GM23338 (cell line): ENCODE data around the gene CFAP70. TPM values are rescaled to one million over a fixed set of nuclear protein-coding genes. Genes with fewer than 3 reads are reported as not detected.
A peak's percentile ranks its signal among the peaks of the same experiment; 100 is the strongest.

Experiments
- ATAC-seq: fragments of 200-7000 bp; cut with Tn5 transposase; 3 replicates; pipeline ENCODE4 v1.9.1; 2020
- DNase-seq: peaks from one replicate; pipeline ENCODE4 v3.0.0-alpha.2; 2015; ENCODE audit warnings: low spot score
- H2AFZ ChIP-seq: fragments of 200-600 bp; sonication (generic); 2 replicates; pipeline ENCODE4 v1.8.0; 2016; ENCODE audit warnings: antibody characterized with exemption, mild to moderate bottlenecking, moderate library complexity
- H3F3A ChIP-seq: fragments of 200-600 bp; sonication (generic); replicated peaks from 2 replicates; pipeline ENCODE4 v1.8.0; 2017; ENCODE audit warnings: antibody characterized with exemption, mixed run types, low read depth
- H3K27ac ChIP-seq: fragments of 200-600 bp; sonication (generic); 2 replicates; pipeline ENCODE4 v1.6.1; 2016; ENCODE audit warnings: low read depth
- H3K27me3 ChIP-seq: fragments of 200-600 bp; sonication (generic); 2 replicates; pipeline ENCODE4 v1.8.0; 2016; ENCODE audit warnings: mild to moderate bottlenecking, mixed run types, moderate library complexity; ENCODE audit not compliant: insufficient read depth
- H3K36me3 ChIP-seq: fragments of 200-600 bp; sonication (generic); 2 replicates; pipeline ENCODE4 v1.8.0; 2016; ENCODE audit warnings: mild to moderate bottlenecking; ENCODE audit not compliant: insufficient read depth
- H3K4me1 ChIP-seq: fragments of 200-600 bp; sonication (generic); 2 replicates; pipeline ENCODE4 v1.8.0; 2016; ENCODE audit warnings: mild to moderate bottlenecking, moderate library complexity; ENCODE audit not compliant: insufficient read depth
- H3K4me2 ChIP-seq: fragments of 200-600 bp; sonication (generic); 2 replicates; pipeline ENCODE4 v1.7.1; 2017; ENCODE audit warnings: mixed run types
- H3K4me3 ChIP-seq: fragments of 200-600 bp; sonication (generic); 2 replicates; pipeline ENCODE4 v1.6.1; 2016; ENCODE audit warnings: mixed run types
- H3K79me2 ChIP-seq: fragments of 200-600 bp; sonication (generic); replicated peaks from 2 replicates; pipeline ENCODE4 v1.8.0; 2017; ENCODE audit warnings: mild to moderate bottlenecking; ENCODE audit not compliant: insufficient read depth
- H3K9me2 ChIP-seq: fragments of 200-600 bp; sonication (generic); 2 replicates; pipeline ENCODE4 v1.8.0; 2017; ENCODE audit not compliant: insufficient read depth
- H4K20me1 ChIP-seq: fragments of 200-600 bp; sonication (generic); replicated peaks from 2 replicates; pipeline ENCODE4 v1.8.0; 2017; ENCODE audit warnings: mild to moderate bottlenecking; ENCODE audit not compliant: insufficient read depth
- H3K27ac Mint-ChIP-seq: 2 replicates; pipeline ENCODE4 v1.8.0; 2020; ENCODE audit warnings: inconsistent platforms, mild to moderate bottlenecking, moderate library complexity, mixed read lengths
- H3K27me3 Mint-ChIP-seq: 3 replicates; pipeline ENCODE4 v1.8.0; 2022; ENCODE audit warnings: low read depth, mild to moderate bottlenecking, moderate library complexity, mixed read lengths, inconsistent platforms; ENCODE audit not compliant: insufficient read depth, poor library complexity
- H3K36me3 Mint-ChIP-seq: 3 replicates; pipeline ENCODE4 v1.8.0; 2021; ENCODE audit warnings: low read depth, mild to moderate bottlenecking, inconsistent platforms, moderate library complexity, mixed read lengths
- H3K4me1 Mint-ChIP-seq: 3 replicates; pipeline ENCODE4 v1.8.0; 2020; ENCODE audit warnings: mild to moderate bottlenecking, inconsistent platforms, mixed read lengths
- H3K4me3 Mint-ChIP-seq: 3 replicates; pipeline ENCODE4 v1.8.0; 2021; ENCODE audit warnings: moderate library complexity, mild to moderate bottlenecking, inconsistent platforms, mixed read lengths
- H3K9me3 Mint-ChIP-seq: 3 replicates; pipeline ENCODE4 v1.8.0; 2020; ENCODE audit warnings: moderate library complexity, mild to moderate bottlenecking, inconsistent platforms, mixed read lengths
- CREB1 ChIP-seq: fragments of 250-450 bp; sonication (Bioruptor Pico); IDR thresholded peaks from 2 replicates; pipeline ENCODE4 v1.5.0; 2020; ENCODE audit warnings: low read depth, mild to moderate bottlenecking, moderate library complexity
- CTCF ChIP-seq, 2 experiments: fragments of 200-600 bp in 1 of 2; sonication (generic) in 1 of 2; conservative IDR thresholded peaks; 2 replicates each; pipeline versions ENCODE4 v1.5.1 to v1.6.1; 2016 to 2017; ENCODE audit warnings: antibody characterized with exemption in 2 of 2, low read depth in 2 of 2, mild to moderate bottlenecking in 2 of 2, moderate library complexity in 1 of 2
- ETS1 ChIP-seq: IDR thresholded peaks from 2 replicates; pipeline ENCODE4 v1.6.1; 2016; ENCODE audit warnings: antibody characterized with exemption
- EZH2 ChIP-seq: fragments of 200-600 bp; sonication (generic); IDR thresholded peaks from one replicate; pipeline ENCODE4 v1.8.0; 2017; ENCODE audit warnings: antibody characterized with exemption, mild to moderate bottlenecking, low read depth; ENCODE audit not compliant: unreplicated experiment
- EZH2phosphoT487 ChIP-seq: fragments of 200-600 bp; sonication (generic); IDR thresholded peaks from one replicate; pipeline ENCODE4 v1.8.1; 2018; ENCODE audit warnings: antibody characterized with exemption; ENCODE audit not compliant: unreplicated experiment
- JUNB ChIP-seq: IDR thresholded peaks from one replicate; pipeline ENCODE4 v1.6.1; 2016; ENCODE audit warnings: antibody characterized with exemption; ENCODE audit not compliant: unreplicated experiment
- NANOG ChIP-seq: IDR thresholded peaks from 2 replicates; pipeline ENCODE4 v1.6.1; 2016; ENCODE audit warnings: antibody characterized with exemption, borderline replicate concordance
- POLR2AphosphoS5 ChIP-seq: IDR thresholded peaks from 2 replicates; pipeline ENCODE4 v1.6.1; 2016; ENCODE audit warnings: antibody characterized with exemption, low read depth
- REST ChIP-seq: IDR thresholded peaks from one replicate; pipeline ENCODE4 v1.6.1; 2018; ENCODE audit warnings: antibody characterized with exemption; ENCODE audit not compliant: unreplicated experiment
- STAT1 ChIP-seq: IDR thresholded peaks from one replicate; pipeline ENCODE4 v1.6.1; 2016; ENCODE audit warnings: antibody characterized with exemption; ENCODE audit not compliant: unreplicated experiment
- ZNF114 ChIP-seq: fragments of 250-450 bp; sonication (Bioruptor Pico); IDR thresholded peaks from 2 replicates; pipeline ENCODE4 v1.5.0; 2020; ENCODE audit warnings: mild to moderate bottlenecking, moderate library complexity
- ZNF331 ChIP-seq: fragments of 250-450 bp; sonication (Bioruptor Pico); IDR thresholded peaks from 2 replicates; pipeline ENCODE4 v1.5.0; 2020; ENCODE audit warnings: low read depth, mild to moderate bottlenecking, moderate library complexity
- polyA plus RNA-seq: library from polyadenylated mRNA; unstranded; fragments of >200 nt; fragmentation: Nextera tagmentation; extraction: Ambion mirVana; gene quantifications from 2 replicates; pipeline ENCODE4 v1.2.1, GENCODE V29; 2016
- total RNA-seq: library from RNA; depleted of rRNA; stranded (reverse); fragments of >200 nt; shearing (Covaris generic); gene quantifications from 2 replicates; pipeline ENCODE4 v1.2.3, GENCODE V29; 2014

CFAP70 gene
- total and polyA plus RNA-seq, 2 experiments from 2014 or later: 0.17 to 0.24 TPM

- TF ChIP-seq NANOG: peak; percentile 95
- TF ChIP-seq CTCF (conservative IDR thresholded peaks at IDR 0.05; ENCODE audit: low read depth in 2 of 2): no peak; a peak in 1 of 4 replicates
These were observed 106.0 kb downstream of the CFAP70 start, which contains the start of gene MRPS16 (continued) for GRCh38 chr10:73252445-73253224.

- Histone ChIP-seq H2AFZ (peak overlapping the region; percentile 66; the same call in 1 of the 2 replicates), H3F3A (peaks cover 16% of the 10 kb centered on the region), H3K79me2 (peaks cover 55% of the 10 kb centered on the region), H3K36me3 (peaks cover 21% of the 10 kb centered on the region), H3K4me1 (peaks cover 17% of the 10 kb centered on the region), H4K20me1 (no peaks in the 10 kb centered on the region), H3K4me3 (peak overlapping the region; percentile 78), H3K27ac (peak overlapping the region; percentile 91), H3K4me2 (peak overlapping the region; percentile 96), H3K27me3 (no peaks in the 10 kb centered on the region), H3K9me2 (no peaks in the 10 kb centered on the region)
- peaks cover 5% of the 10 kb centered on the region for H3K27me3 Mint-ChIP-seq
- DNase-seq (peak; percentile 54), ATAC-seq (peak; percentile 11)
- peaks cover 9% of the 10 kb centered on the region; the same call in 2 of the 3 replicates for H3K4me1 Mint-ChIP-seq
- H3K36me3 Mint-ChIP-seq: peaks cover 40% of the 10 kb centered on the region
- H3K4me3 Mint-ChIP-seq: peak overlapping the region; percentile 99
- H3K27ac Mint-ChIP-seq: peak overlapping the region; percentile 99
- no peaks in the 10 kb centered on the region for H3K9me3 Mint-ChIP-seq
- no peak for TF ChIP-seq ZNF331
- TF ChIP-seq CREB1 (CRISPR knock-in tag): no peak
- no peak for TF ChIP-seq NANOG
- TF ChIP-seq ZNF114 (CRISPR knock-in tag): no peak
- TF ChIP-seq JUNB: no peak
- no peak for TF ChIP-seq ETS1
- TF ChIP-seq STAT1: no peak
- no peak for TF ChIP-seq EZH2phosphoT487
- TF ChIP-seq REST: no peak
- TF ChIP-seq POLR2AphosphoS5: no peak
- no peak for TF ChIP-seq EZH2
These were observed 106.8 kb downstream of the CFAP70 start for GRCh38 chr10:73251683-73252444.
